HepG2 (cell line): Measurements from ENCODE around the gene PELI1. TPM values are rescaled to one million over a fixed set of nuclear protein-coding genes. Genes with fewer than 3 reads are reported as not detected.

ENCODE experiments used
- ATAC-seq: fragments of 200-7000 bp; cut with Tn5 transposase; 3 replicates; pipeline ENCODE4 v1.9.1; 2020; ENCODE audit warnings: mild to moderate bottlenecking, moderate library complexity
- BruUV-seq: library from RNA; stranded (reverse); fragments of 400-500 nt; replicated peaks from 2 replicates; lab custom pipeline; 2021; lab: Mats Ljungman, UMichigan
- CTCF ChIA-PET: fragments of 300-600 bp; formaldehyde crosslinking; extraction: SDS; loops from one replicate; lab custom pipeline; 2021; ENCODE audit warnings: low total read pairs, inconsistent platforms, low intra/inter-chr PET ratio; lab: Yijun Ruan, JAX
- POLR2A ChIA-PET: fragments of 350-600 bp; sonication (Branson Sonifier 250); formaldehyde crosslinking; loops from one replicate; lab custom pipeline; 2020; ENCODE audit warnings: antibody characterized with exemption, inconsistent platforms; lab: Yijun Ruan, JAX
- DNase-seq: peaks from one replicate; pipeline ENCODE4 v3.0.0-alpha.2; 2015; ENCODE audit warnings: low spot score
- FAIRE-seq: peaks from 3 replicates; lab custom pipeline; 2011; peaks lifted over from hg19 to GRCh38; lab: Jason Lieb, UNC
- H2AFZ ChIP-seq: one replicate; pipeline ENCODE4 v1.6.1; 2011; ENCODE audit warnings: low read length, inconsistent platforms
- H3K27ac ChIP-seq: fragments of 300-600 bp; 3 replicates; pipeline ENCODE4 v1.8.0; 2011; ENCODE audit warnings: mixed run types, mild to moderate bottlenecking, mixed read lengths, low read length, inconsistent platforms; ENCODE audit not compliant: insufficient read depth; ENCODE audit errors: extremely low read length
- H3K27me3 ChIP-seq, 2 experiments: fragments of 200-600 bp in 1 of 2; 2 replicates in 1 of 2; 3 replicates in 1 of 2; pipeline versions ENCODE4 v1.6.0 to v1.8.0; 2011; ENCODE audit warnings: low read length in 2 of 2, mild to moderate bottlenecking in 2 of 2, moderate library complexity in 2 of 2, inconsistent platforms in 1 of 2; ENCODE audit not compliant: insufficient read depth in 2 of 2, control insufficient read depth in 1 of 2
- H3K36me3 ChIP-seq, 2 experiments: fragments of 200-600 bp in 1 of 2; replicated peaks in 1 of 2; 2 replicates in 1 of 2; 3 replicates in 1 of 2; pipeline versions ENCODE4 v1.5.1 to v1.8.0; 2011; ENCODE audit warnings: low read length in 2 of 2, inconsistent platforms in 1 of 2; ENCODE audit not compliant: insufficient read depth in 2 of 2, control insufficient read depth in 1 of 2
- H3K4me1 ChIP-seq: 2 replicates; pipeline ENCODE4 v1.5.1; 2012; ENCODE audit warnings: low read length, inconsistent platforms; ENCODE audit not compliant: insufficient read depth
- H3K4me2 ChIP-seq: 2 replicates; pipeline ENCODE4 v1.6.0; 2011; ENCODE audit warnings: low read depth, low read length, inconsistent platforms
- H3K4me3 ChIP-seq, 3 experiments: fragments of 200-600 bp in 1 of 3; sonication (generic), shearing (Covaris generic) in 1 of 3; replicated peaks in 1 of 3; 2 replicates each; pipeline ENCODE4 v1.5.1; 2011 to 2016; ENCODE audit warnings: low read length in 3 of 3, inconsistent platforms in 2 of 3, low read depth in 2 of 3, mild to moderate bottlenecking in 2 of 3, control low read depth in 1 of 3, mixed read lengths in 1 of 3; ENCODE audit not compliant: insufficient read depth in 1 of 3
- H3K79me2 ChIP-seq: one replicate; pipeline ENCODE4 v1.6.1; 2011; ENCODE audit warnings: low read length, inconsistent platforms; ENCODE audit not compliant: insufficient read depth
- H3K9ac ChIP-seq: 2 replicates; pipeline ENCODE4 v1.6.0; 2011; ENCODE audit warnings: mild to moderate bottlenecking, low read depth, low read length, inconsistent platforms; ENCODE audit not compliant: insufficient read depth
- H3K9me3 ChIP-seq: 2 replicates; pipeline ENCODE4 v1.5.1; 2012; ENCODE audit warnings: mild to moderate bottlenecking, low read length
- H4K20me1 ChIP-seq: 2 replicates; pipeline ENCODE4 v1.6.0; 2011; ENCODE audit warnings: inconsistent platforms, mild to moderate bottlenecking, low read length, moderate library complexity; ENCODE audit not compliant: insufficient read depth
- ATAD3A ChIP-seq: sonication (generic); formaldehyde crosslinking; IDR thresholded peaks from 2 replicates; pipeline ENCODE4 v1.4.0; 2020; ENCODE audit warnings: missing genetic modification reagents
- CBX1 ChIP-seq: IDR thresholded peaks from one replicate; pipeline ENCODE4 v1.6.1; 2016; ENCODE audit warnings: antibody characterized with exemption, low read depth
- GTF3A ChIP-seq: sonication (generic); formaldehyde crosslinking; conservative IDR thresholded peaks from 2 replicates; pipeline ENCODE4 v1.4.0; 2020; ENCODE audit warnings: mild to moderate bottlenecking, missing genetic modification reagents
- HNF4G ChIP-seq, 2 experiments: sonication (generic) in 1 of 2; formaldehyde crosslinking in 1 of 2; IDR thresholded peaks; 2 replicates each; pipeline versions ENCODE4 v1.4.0 to v1.6.1; 2011 to 2020; ENCODE audit warnings: borderline replicate concordance in 2 of 2, low read depth in 2 of 2, mild to moderate bottlenecking in 2 of 2, low read length in 1 of 2, missing genetic modification reagents in 1 of 2, moderate library complexity in 1 of 2
- PHF20 ChIP-seq: sonication (generic); formaldehyde crosslinking; IDR thresholded peaks from 2 replicates; pipeline ENCODE4 v1.5.0; 2020; ENCODE audit warnings: mild to moderate bottlenecking, missing genetic modification reagents
- TAF15 ChIP-seq: fragments of 200-400 bp; formaldehyde crosslinking; IDR thresholded peaks from one replicate; pipeline ENCODE4 v1.6.1; 2018; ENCODE audit warnings: mild to moderate bottlenecking, low read depth, low read length; ENCODE audit not compliant: poor library complexity, severe bottlenecking
- in situ Hi-C: cut with HindIII; loops from 2 replicates; pipeline ENCODE4 v1.10.0; 2017; ENCODE audit warnings: low pct_unique_long_range_greater_than_20kb; ENCODE audit not compliant: extremely low pct_ligation_motif_present
- intact Hi-C: fragments of 100-400 bp; cut with micrococcal nuclease; formaldehyde crosslinking; loops from one replicate; pipeline ENCODE4 v1.10.0; 2022; ENCODE audit not compliant: unreplicated experiment
- polyA plus RNA-seq, 8 experiments: library from polyadenylated mRNA; depleted of rRNA in 3 of 8; stranded (reverse) in 7 of 8; unstranded in 1 of 8; fragments of >200 nt; fragmentation: Illumina TruSeq in 4 of 8; extraction: Trizol in 4 of 8; gene quantifications; 2 replicates each; pipeline versions ENCODE4 v1.2.1 to v1.2.3, GENCODE V29; 2011 to 2016; ENCODE audit warnings: low read depth in 4 of 8, missing spikeins in 1 of 8, mixed read lengths in 1 of 8; ENCODE audit not compliant: insufficient read depth in 1 of 8
- total RNA-seq, 5 experiments: library from RNA; depleted of rRNA; stranded (reverse); fragments of >200 nt; fragmentation: Illumina TruSeq; extraction: Trizol; gene quantifications; 2 replicates each; pipeline ENCODE4 v1.2.3, GENCODE V29; 2016; ENCODE audit warnings: low read depth in 1 of 5
- TF ChIP-seq, protein P1 (sequence below): sonication (generic); formaldehyde crosslinking; IDR thresholded peaks from 2 replicates; pipeline ENCODE4 v1.4.0; 2020; ENCODE audit warnings: mild to moderate bottlenecking, low read depth, missing genetic modification reagents
- TF ChIP-seq, protein P2 (sequence below): sonication (generic); formaldehyde crosslinking; IDR thresholded peaks from 2 replicates; pipeline ENCODE4 v1.5.0; 2020; ENCODE audit warnings: mild to moderate bottlenecking, missing genetic modification reagents
- TF ChIP-seq, protein P3 (sequence below): sonication (generic); formaldehyde crosslinking; IDR thresholded peaks from 2 replicates; pipeline ENCODE4 v1.4.0; 2020; ENCODE audit warnings: mild to moderate bottlenecking, low read depth, missing genetic modification reagents
- TF ChIP-seq, protein P4 (sequence below): sonication (generic); formaldehyde crosslinking; IDR thresholded peaks from 2 replicates; pipeline ENCODE4 v1.9.0; 2021; ENCODE audit warnings: missing genetic modification reagents, mild to moderate bottlenecking, borderline replicate concordance

PELI1 gene
- total and polyA plus RNA-seq, 2 of the 13 experiments (the other 11 are each of a cell fraction or from before 2014, with no cell fraction given), result 12.5 to 16.2 TPM

DNA sequence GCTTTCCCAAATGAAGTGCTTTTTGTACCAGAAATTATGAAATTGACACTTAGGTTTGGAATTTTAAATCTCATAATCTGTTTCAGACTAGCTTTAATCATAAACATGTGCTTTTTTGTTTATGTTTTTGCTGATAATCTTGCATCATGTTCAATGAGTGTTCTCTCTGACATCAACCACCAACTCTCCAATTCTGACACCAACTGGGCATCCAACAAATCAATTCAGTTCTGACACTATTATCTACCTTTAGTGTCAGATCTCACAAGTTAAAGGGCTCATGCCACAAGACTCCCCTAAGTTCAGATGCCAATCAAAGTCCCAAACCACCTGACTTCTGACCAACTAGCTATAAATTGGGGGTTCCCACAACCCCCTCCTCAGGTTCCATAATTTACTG lies 19.6 kb downstream of the PELI1 start:
- ATAC-seq (no peak), DNase-seq (no peak), FAIRE-seq (no peak)
- no TSS peak for BruUV-seq
- TF ChIP-seq, protein P1, sequence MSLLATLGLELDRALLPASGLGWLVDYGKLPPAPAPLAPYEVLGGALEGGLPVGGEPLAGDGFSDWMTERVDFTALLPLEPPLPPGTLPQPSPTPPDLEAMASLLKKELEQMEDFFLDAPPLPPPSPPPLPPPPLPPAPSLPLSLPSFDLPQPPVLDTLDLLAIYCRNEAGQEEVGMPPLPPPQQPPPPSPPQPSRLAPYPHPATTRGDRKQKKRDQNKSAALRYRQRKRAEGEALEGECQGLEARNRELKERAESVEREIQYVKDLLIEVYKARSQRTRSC, result no peak
- no peak for TF ChIP-seq HNF4G (IDR thresholded peaks at IDR 0.05; ENCODE audit: borderline replicate concordance, low read depth, low read length)
- TF ChIP-seq HNF4G (CRISPR knock-in tag; IDR thresholded peaks at IDR 0.05; ENCODE audit: borderline replicate concordance, low read depth), result no peak
- TF ChIP-seq CBX1, result no peak
- TF ChIP-seq, protein P2, sequence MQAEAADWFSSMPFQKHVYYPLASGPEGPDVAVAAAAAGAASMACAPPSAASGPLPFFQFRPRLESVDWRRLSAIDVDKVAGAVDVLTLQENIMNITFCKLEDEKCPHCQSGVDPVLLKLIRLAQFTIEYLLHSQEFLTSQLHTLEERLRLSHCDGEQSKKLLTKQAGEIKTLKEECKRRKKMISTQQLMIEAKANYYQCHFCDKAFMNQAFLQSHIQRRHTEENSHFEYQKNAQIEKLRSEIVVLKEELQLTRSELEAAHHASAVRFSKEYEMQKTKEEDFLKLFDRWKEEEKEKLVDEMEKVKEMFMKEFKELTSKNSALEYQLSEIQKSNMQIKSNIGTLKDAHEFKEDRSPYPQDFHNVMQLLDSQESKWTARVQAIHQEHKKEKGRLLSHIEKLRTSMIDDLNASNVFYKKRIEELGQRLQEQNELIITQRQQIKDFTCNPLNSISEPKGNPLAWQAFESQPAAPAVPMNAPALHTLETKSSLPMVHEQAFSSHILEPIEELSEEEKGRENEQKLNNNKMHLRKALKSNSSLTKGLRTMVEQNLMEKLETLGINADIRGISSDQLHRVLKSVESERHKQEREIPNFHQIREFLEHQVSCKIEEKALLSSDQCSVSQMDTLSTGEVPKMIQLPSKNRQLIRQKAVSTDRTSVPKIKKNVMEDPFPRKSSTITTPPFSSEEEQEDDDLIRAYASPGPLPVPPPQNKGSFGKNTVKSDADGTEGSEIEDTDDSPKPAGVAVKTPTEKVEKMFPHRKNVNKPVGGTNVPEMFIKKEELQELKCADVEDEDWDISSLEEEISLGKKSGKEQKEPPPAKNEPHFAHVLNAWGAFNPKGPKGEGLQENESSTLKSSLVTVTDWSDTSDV (CRISPR knock-in tag), result no peak
- TF ChIP-seq, protein P3, sequence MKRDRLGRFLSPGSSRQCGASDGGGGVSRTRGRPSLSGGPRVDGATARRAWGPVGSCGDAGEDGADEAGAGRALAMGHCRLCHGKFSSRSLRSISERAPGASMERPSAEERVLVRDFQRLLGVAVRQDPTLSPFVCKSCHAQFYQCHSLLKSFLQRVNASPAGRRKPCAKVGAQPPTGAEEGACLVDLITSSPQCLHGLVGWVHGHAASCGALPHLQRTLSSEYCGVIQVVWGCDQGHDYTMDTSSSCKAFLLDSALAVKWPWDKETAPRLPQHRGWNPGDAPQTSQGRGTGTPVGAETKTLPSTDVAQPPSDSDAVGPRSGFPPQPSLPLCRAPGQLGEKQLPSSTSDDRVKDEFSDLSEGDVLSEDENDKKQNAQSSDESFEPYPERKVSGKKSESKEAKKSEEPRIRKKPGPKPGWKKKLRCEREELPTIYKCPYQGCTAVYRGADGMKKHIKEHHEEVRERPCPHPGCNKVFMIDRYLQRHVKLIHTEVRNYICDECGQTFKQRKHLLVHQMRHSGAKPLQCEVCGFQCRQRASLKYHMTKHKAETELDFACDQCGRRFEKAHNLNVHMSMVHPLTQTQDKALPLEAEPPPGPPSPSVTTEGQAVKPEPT (CRISPR knock-in tag), result no peak
- TF ChIP-seq GTF3A (CRISPR knock-in tag), result no peak
- TF ChIP-seq ATAD3A, result no peak
- no peak for TF ChIP-seq TAF15
- TF ChIP-seq PHF20 (CRISPR knock-in tag), result no peak
- TF ChIP-seq, protein P4, sequence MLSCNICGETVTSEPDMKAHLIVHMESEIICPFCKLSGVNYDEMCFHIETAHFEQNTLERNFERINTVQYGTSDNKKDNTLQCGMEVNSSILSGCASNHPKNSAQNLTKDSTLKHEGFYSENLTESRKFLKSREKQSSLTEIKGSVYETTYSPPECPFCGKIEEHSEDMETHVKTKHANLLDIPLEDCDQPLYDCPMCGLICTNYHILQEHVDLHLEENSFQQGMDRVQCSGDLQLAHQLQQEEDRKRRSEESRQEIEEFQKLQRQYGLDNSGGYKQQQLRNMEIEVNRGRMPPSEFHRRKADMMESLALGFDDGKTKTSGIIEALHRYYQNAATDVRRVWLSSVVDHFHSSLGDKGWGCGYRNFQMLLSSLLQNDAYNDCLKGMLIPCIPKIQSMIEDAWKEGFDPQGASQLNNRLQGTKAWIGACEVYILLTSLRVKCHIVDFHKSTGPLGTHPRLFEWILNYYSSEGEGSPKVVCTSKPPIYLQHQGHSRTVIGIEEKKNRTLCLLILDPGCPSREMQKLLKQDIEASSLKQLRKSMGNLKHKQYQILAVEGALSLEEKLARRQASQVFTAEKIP, result no peak
- Histone ChIP-seq H3K79me2 (peaks cover 86% of the 10 kb centered on the region), H3K4me1 (peaks cover 53% of the 10 kb centered on the region), H4K20me1 (no peaks in the 10 kb centered on the region), H3K9ac (no peak overlapping the region), H3K9me3 (no peaks in the 10 kb centered on the region), H3K4me3 (no peak overlapping the region), H2AFZ (no peak overlapping the region), H3K4me2 (no peak overlapping the region), H3K36me3 (no peaks in the 10 kb centered on the region), H3K27ac (no peak overlapping the region), H3K27me3 (no peaks in the 10 kb centered on the region)
- ChIA-PET POLR2A (no interaction called here), CTCF (no interaction called here)
- in situ Hi-C loops (no loop called here), intact Hi-C loops (no loop called here)
